SK-N-SH treated with all-trans-retinoic acid at 6 μM for 48 hours (cell line): ENCODE data around the gene MPC1.

Source experiments
- BACH2 ChIP-seq: fragments of 250-450 bp; sonication (Bioruptor Pico); IDR thresholded peaks from 2 replicates; pipeline ENCODE4 v1.9.0; 2021; ENCODE audit warnings: mild to moderate bottlenecking, borderline replicate concordance
- TF ChIP-seq, protein P1 (sequence below): fragments of 250-450 bp; sonication (Bioruptor Pico); IDR thresholded peaks from 2 replicates; pipeline ENCODE4 v1.5.1; 2020; ENCODE audit warnings: low read depth, mild to moderate bottlenecking, moderate library complexity
- TF ChIP-seq, protein P2 (sequence below): fragments of 250-450 bp; sonication (Bioruptor Pico); IDR thresholded peaks from 2 replicates; pipeline ENCODE4 v1.8.0; 2020; ENCODE audit warnings: mild to moderate bottlenecking, moderate library complexity, borderline replicate concordance

DNA sequence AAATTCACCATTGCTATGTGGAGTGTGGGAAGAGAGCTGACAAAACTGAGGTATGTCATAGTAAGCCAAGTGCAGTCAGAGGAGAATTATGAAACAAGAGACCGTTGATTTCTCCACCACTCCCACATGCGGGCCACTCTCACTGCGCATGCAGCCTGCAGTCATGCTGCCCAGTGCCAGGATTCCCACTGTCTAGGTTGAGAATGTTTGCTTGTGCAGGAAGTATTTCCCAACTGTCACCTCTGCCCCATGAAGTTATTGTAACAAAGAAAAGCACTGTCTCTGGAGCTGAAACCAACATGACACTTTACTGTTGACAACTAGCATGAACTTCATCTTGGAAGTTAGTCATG is 21.7 kb downstream of the MPC1 start:
- TF ChIP-seq, protein P1, sequence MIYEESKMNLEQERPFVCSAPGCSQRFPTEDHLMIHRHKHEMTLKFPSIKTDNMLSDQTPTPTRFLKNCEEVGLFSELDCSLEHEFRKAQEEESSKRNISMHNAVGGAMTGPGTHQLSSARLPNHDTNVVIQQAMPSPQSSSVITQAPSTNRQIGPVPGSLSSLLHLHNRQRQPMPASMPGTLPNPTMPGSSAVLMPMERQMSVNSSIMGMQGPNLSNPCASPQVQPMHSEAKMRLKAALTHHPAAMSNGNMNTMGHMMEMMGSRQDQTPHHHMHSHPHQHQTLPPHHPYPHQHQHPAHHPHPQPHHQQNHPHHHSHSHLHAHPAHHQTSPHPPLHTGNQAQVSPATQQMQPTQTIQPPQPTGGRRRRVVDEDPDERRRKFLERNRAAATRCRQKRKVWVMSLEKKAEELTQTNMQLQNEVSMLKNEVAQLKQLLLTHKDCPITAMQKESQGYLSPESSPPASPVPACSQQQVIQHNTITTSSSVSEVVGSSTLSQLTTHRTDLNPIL: no peak
- TF ChIP-seq, protein P2, sequence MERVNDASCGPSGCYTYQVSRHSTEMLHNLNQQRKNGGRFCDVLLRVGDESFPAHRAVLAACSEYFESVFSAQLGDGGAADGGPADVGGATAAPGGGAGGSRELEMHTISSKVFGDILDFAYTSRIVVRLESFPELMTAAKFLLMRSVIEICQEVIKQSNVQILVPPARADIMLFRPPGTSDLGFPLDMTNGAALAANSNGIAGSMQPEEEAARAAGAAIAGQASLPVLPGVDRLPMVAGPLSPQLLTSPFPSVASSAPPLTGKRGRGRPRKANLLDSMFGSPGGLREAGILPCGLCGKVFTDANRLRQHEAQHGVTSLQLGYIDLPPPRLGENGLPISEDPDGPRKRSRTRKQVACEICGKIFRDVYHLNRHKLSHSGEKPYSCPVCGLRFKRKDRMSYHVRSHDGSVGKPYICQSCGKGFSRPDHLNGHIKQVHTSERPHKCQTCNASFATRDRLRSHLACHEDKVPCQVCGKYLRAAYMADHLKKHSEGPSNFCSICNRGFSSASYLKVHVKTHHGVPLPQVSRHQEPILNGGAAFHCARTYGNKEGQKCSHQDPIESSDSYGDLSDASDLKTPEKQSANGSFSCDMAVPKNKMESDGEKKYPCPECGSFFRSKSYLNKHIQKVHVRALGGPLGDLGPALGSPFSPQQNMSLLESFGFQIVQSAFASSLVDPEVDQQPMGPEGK (CRISPR knock-in tag): no peak
- no peak for TF ChIP-seq BACH2 (CRISPR knock-in tag)
